ENCODE data around the gene FAM53B.

Gene FAM53B

GRCh38 chr10:124644236-124644635 lies 99.9 kb downstream of the FAM53B start:
- DNase-seq: no peak

GRCh38 chr10:124643330-124644009 lies 100.7 kb downstream of the FAM53B start:
- DNase-seq: no peak

GRCh38 chr10:124642088-124642710 lies 102.0 kb downstream of the FAM53B start:
- no peak for DNase-seq

- no peak for DNase-seq
Measured at GRCh38 chr10:124641282-124642087, 102.7 kb downstream of the FAM53B start.

GRCh38 chr10:124640538-124641231 lies 103.5 kb downstream of the FAM53B start:
- DNase-seq: no peak

GRCh38 chr10:124640056-124640455 lies 104.1 kb downstream of the FAM53B start:
- no peak for DNase-seq

GRCh38 chr10:124639646-124640045 lies 104.5 kb downstream of the FAM53B start:
- DNase-seq: no peak

GRCh38 chr10:124639206-124639605 lies 105.0 kb downstream of the FAM53B start:
- DNase-seq: no peak

- no peak for DNase-seq
Measured at GRCh38 chr10:124637746-124638145, 106.4 kb downstream of the FAM53B start.

- DNase-seq: no peak
Measured at GRCh38 chr10:124637091-124637700, 107.0 kb downstream of the FAM53B start.

GRCh38 chr10:124636271-124636995 lies 107.7 kb downstream of the FAM53B start:
- no peak for DNase-seq

GRCh38 chr10:124632566-124632965 lies 111.6 kb downstream of the FAM53B start:
- DNase-seq: no peak

GRCh38 chr10:124632064-124632531 lies 112.1 kb downstream of the FAM53B start:
- no peak for DNase-seq

- DNase-seq: no peak
Measured at GRCh38 chr10:124630551-124630950, 113.6 kb downstream of the FAM53B start.

- DNase-seq: no peak
Measured at GRCh38 chr10:124629842-124630241, 114.3 kb downstream of the FAM53B start.

- no peak for DNase-seq
Measured at GRCh38 chr10:124629415-124629814, 114.8 kb downstream of the FAM53B start.

GRCh38 chr10:124628676-124629021 lies 115.5 kb downstream of the FAM53B start:
- no peak for DNase-seq

GRCh38 chr10:124627866-124628675 lies 116.1 kb downstream of the FAM53B start:
- no peak for DNase-seq

- DNase-seq: no peak
Measured at GRCh38 chr10:124626759-124627380, 117.3 kb downstream of the FAM53B start.

GRCh38 chr10:124625831-124626238 lies 118.3 kb downstream of the FAM53B start:
- DNase-seq: no peak

- no peak for DNase-seq
Measured at GRCh38 chr10:124624895-124625294, 119.3 kb downstream of the FAM53B start.

Measured in left hindlimb (tissue), 1 donor.